ENCODE results near the gene RSRC1.
"Not testable (repeated sequence)": the region's sequence is repeated elsewhere in the genome, so short reads cannot be mapped to it uniquely, and the experiment has no call there.

RSRC1 gene

DNA sequence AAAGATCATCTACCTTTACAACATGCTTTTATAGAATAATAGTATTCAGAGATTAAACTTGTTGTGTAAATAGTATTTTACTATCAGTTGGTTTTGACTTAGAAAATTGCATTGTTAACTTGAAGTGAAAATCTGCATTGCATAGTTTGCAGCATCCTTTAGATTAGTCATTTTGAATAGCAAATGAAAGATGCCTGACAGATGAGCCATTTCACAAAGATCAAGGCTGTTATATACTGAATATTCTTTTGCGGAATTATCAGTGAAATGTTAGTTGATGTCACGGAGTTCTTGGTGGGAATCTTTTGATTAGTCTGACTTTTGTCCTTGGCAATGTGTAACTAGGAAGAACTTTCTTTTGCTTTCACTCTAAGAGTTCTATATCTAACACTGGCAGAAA is 24.5 kb downstream of the RSRC1 start:
- DNase-seq: no peak

DNA sequence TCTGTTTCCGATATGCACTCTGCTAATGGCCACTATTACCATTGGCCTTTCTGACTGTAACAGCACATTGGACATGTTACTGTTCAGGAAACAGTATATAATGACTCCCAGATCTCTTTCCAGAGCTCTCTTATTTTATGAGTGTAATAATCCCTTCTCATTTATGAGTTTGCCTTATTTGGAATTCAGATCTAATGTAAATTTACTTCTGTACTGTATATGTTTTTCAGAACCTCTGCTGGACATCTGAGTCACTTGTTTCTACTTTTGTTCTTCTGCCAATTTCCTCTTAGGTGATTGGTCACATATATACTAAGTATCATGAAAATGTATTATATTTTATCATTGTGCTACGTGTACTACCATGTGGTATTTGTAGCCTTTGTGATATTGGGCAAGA is 30.5 kb downstream of the RSRC1 start:
- peak; percentile 24 for DNase-seq

GRCh38 chr3:158148218-158148617 is 38.3 kb downstream of the RSRC1 start:
- no peak for DNase-seq

DNA sequence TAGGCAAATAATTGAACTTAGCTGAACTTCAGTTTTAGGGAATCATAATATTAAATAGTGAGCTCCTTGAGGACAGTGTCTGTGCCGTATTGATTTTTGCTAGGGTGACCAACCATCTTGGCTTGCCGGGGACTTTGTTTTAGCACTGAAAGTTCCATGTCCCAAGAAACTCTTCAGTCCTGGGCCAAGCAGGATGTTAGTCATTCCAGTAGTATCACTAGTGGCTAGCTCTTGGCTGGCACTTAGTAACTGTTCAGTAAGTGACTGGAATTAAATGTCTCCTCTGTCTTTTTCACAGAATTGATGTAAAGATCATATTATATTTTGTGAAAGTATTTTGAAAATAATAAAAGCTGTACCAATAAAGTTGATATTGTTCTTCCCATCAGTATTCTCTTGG is 42.3 kb downstream of the RSRC1 start:
- DNase-seq: peak; percentile 13

GRCh38 chr3:158158969-158159368 is 49.1 kb downstream of the RSRC1 start:
- DNase-seq: no peak

DNA sequence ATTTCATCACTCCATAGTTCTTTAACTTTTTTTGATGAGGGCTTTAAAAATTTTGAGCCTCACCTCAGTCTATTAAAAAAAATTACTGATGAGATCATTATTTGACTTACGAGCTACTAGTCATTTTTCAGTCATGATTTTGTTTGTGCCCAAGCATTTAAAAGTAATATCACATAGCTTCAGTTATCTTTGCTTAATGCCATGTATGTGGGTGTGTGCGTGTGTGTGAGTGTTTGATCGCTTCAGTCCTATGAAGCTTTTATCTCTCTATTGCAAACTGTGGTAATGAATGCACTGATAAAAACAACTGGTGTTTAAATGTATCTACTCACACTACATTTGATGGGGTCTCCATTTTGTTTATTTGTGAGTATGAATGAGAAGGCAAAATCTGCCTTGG is 49.8 kb downstream of the RSRC1 start:
- DNase-seq: no peak

- peak; percentile 90 for DNase-seq
Observed at GRCh38 chr3:158160958-158161357, 51.1 kb downstream of the RSRC1 start.

- DNase-seq: no peak
Observed at GRCh38 chr3:158165141-158165655, 55.3 kb downstream of the RSRC1 start.

- DNase-seq: peak; percentile 51
Observed at GRCh38 chr3:158165730-158166129, 55.8 kb downstream of the RSRC1 start.

DNA sequence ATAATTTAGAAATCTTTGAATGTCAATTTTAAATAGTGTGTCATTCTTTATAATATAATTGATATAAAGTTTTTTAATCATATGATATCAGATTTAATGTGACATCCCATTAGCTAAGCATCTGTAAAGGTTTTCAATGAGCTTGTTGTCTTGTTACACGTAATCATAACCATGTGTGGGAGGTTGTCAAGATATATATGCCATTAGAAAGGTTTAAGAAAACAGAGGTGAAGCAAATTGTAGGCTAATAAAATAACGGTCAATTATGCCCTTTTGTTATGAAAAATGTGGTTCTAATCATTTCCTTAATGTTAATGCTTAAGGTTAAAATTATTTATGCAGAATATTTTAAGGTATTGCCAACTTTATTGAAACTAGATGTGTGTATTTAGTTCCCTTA is 56.3 kb downstream of the RSRC1 start:
- DNase-seq: no peak

GRCh38 chr3:158167737-158168557 is 58.1 kb downstream of the RSRC1 start:
- DNase-seq: peak; percentile 99

GRCh38 chr3:158169091-158169491 is 59.2 kb downstream of the RSRC1 start:
- DNase-seq: peak; percentile 38

DNA sequence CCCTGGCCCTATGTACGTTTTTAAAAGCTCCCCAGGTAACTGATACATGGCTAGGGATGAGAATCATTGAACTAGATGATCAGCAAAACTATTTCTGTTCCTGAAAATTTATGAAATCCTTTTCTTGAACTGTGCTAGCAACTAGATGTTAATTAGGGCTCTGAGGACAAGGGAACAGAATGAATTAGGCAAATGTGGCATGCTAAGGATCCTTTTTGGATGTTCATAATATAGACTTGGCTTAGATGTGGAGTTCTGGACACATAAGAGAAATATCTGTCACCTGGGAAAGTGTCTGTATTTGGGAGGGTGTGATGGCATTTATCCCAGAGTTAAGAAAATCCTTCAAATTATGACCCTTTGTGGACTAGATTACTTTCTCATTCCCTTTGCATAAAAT is 71.2 kb downstream of the RSRC1 start:
- DNase-seq: no peak

GRCh38 chr3:158185711-158186110 is 75.8 kb downstream of the RSRC1 start:
- DNase-seq: no peak

DNA sequence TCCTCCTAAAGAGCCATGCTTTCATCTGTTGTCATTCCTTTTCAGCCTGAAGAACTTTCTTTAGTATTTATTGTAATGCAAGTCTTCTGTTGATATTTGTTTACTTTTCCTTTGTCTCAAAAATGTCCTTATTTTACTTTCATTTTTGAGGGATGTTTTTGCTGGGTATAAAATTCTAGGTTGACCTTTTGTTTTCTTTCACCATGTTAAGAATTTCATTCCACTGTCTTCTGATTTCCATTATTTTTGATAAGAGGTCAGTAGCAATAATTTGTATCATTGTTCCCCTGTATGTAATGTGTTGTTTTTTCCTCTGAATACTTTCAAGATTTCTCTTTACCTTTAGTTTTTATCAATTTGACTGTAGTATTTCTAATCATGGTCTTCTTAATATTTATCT is 91.1 kb downstream of the RSRC1 start:
- no peak for DNase-seq

DNA sequence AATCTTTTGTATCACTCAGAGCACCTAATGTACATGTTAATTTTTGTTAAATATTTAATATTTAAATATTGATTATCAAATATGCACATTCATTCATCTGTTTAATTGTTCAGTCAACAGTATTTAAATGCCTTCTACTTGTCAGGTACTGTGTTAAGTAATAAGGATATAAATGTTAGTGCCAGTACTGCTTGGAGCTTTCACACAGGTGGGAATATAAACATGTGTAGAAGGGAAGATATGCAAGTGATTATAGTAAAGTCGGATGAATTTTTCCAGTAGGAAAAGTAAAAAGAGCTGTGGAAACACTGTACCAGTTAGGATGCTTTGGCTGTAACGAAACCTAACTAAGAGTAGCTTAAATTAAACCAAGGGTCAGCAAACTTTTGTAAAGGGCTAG is 95.4 kb downstream of the RSRC1 start:
- no peak for DNase-seq

GRCh38 chr3:158205994-158206393 is 96.1 kb downstream of the RSRC1 start:
- DNase-seq: no peak

- DNase-seq: no peak
Observed at GRCh38 chr3:158210067-158210466, 100.2 kb downstream of the RSRC1 start.

DNA sequence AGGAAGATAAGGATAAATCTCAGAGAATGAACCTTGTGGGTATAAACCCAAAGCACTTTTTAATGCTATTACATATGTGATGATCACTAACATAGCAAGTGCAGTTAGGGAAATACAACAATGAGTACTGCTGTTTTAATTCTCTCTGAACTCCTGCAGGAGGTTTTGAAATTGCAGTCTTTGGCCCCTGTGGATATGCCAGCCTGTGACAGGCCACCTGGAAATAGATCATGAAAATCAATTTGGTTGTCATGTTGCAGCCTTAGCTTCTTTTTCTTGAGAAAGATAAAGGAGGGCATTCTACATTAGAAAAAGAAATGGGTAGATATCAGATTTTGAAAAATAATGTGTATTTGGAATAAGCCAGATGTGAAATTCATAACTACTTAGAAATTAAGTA is 103.6 kb downstream of the RSRC1 start:
- no peak for DNase-seq

DNA sequence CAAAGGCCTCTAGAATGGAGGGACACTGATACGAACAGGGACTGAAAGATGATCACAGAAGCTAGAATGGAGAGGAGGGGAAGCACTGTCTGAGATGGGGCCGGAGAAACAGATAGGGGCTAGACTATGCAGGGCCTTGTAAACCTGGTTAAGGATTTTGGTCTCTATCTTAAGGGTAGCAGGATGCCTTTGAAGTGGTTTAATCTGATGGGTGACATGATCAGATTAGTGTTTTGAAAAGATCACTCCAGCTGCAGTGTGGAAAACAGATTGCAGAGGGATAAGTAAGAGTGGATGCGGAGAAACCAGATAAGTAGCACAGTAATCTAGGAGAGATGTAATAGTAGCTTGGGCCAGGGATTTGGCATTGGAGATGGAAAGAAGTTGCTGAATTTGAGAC is 108.1 kb downstream of the RSRC1 start:
- DNase-seq: no peak

GRCh38 chr3:158220575-158220974 is 110.7 kb downstream of the RSRC1 start:
- DNase-seq: no peak

DNA sequence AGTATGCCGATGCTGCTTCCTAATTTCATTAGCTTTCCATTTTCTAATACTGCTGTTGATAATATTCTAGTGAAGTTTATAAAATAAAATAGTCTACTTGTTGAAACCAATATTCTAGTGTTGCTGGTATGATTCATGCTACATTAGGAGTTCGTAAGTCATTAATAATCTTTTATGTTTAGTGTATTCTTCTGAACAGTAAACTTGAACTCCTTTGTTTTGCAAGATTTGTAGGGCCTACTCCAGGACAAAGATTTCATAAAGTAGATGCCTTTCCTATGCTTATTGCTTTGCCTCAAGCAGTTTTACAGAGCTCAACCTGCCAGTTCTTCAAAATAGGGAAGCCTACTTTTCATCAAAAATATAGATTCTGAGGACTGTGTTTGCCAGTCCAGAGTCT is 111.5 kb downstream of the RSRC1 start:
- DNase-seq: no peak

- no peak for DNase-seq
Observed at GRCh38 chr3:158226429-158226828, 116.5 kb downstream of the RSRC1 start.

GRCh38 chr3:158228942-158229341 is 119.1 kb downstream of the RSRC1 start:
- DNase-seq: not testable (repeated sequence)

- no peak for DNase-seq
Observed at GRCh38 chr3:158233791-158234190, 123.9 kb downstream of the RSRC1 start.
